CD4-positive, alpha-beta T cell treated with Interleukin-21 for 1 hour (primary cell): ENCODE data around the gene PCNP.
"Not testable (repeated sequence)": the region's sequence is repeated elsewhere in the genome, so short reads cannot be mapped to it uniquely, and the experiment has no call there.

Source experiments
- DNase-seq: peaks from one replicate; pipeline ENCODE4 v3.0.0-alpha.2; 2020

The PCNP gene

DNA sequence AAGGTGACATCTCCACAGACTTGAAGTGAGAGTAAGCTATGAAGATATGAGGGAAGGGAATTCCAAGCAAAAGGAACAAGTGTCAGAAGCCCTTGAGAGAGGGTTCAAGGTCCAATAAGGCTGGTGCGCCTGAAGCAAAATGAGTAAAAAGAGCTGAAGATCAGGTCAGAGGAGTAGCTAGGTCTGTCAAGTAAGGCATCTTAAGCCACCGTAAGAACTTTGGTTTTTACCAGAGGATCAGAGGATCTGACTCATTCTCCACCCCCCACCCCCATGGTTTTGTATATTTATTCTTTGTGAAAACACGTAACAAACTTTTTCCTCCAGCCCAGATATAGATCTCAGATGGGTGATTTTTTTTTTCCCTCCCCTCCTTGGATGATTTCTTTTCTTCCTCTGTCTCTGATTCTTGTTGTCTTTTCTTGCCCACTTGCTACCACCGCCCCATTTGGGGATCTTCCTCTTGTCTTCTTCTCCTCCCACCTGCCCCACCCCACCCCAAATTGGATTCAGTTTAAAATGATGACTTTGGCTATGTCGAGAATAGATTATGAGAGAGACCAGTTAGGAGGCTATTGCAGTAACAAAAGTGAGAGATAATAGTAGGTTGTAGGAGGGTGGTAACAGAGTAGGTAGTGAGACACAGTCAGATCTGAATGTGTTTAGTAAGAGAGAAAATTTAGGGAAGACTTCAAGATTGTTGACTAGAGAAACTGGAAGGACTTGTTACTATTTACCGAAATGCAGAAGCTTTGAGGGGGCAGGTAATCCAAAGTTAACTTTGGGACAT, 6.3 kb upstream of the PCNP start:
- DNase-seq: no peak

DNA sequence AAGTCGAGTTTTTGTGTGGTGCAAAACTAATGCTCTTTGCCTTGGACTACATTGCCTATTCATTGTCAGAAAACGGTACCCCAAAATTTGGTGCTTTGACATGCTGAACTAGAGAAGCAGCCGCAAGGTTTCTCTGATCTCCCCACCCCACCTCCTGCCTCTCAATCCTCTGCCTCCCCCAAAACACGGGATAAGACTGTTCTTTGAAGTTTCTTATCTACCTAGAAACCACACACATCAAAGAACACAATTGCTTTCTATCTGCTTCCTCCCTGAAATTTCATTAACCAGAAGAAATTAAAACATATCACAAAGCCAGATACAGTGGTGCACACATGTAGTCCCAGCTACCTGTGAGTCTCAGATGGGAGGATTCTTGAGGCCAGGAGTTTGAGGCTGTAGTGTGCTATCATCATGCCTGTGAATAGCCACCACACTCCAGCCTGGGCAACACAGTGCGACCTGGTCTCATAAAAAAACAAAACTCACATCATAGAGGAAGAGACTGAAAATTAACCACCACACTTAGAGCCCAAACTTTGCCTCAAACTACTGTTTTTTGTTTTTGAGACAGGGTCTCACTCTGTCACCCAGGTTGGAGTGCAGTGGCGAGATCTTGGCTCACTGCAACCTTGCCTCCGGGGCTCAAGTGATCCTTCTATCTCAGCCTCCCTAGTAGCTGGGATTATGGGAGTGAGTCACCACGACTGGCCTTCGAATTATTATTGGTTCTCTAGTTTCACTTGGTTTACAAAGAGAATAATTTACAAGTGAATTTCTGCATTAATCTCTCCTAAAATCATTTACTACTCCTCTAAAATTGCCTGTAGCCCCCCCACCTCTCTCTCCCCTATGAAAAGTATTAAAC, 2.7 kb upstream of the PCNP start:
- DNase-seq: peak; percentile 56

DNA sequence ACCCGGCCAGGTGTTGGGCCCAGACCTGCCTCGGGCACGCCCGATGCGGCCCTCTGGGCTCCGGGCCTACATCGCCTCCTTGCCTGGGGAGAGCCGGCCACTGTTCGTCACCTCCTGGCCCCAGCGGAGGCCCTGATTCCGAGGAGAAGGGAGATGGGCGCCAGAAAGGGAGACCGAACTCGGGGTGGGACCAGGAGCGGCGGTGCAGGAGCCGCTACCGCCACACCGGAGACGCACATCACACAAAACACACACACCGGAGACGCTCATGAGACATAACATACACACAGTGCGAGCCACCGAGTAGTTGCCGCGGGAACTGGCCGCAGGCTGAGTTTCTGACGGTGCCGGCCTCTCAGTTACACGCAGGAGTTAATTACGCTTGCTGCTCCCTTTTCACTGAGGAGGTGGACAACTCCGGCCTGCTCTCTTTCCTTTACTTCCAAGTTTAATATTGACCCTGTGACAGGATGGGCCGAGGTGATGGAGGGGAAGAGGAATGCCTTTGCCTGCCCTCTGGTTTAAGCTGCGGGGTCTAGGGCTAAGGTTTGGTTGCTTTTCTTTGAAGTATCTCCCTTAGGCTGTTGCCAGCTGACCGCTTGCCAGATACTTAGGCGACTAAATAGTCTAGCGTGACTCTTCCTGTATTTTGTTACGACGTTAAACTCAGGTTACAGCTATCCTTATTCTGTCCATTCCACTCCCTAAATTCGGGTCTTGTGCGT, 570 bp downstream of the PCNP start:
- DNase-seq: peak; percentile 69

DNA sequence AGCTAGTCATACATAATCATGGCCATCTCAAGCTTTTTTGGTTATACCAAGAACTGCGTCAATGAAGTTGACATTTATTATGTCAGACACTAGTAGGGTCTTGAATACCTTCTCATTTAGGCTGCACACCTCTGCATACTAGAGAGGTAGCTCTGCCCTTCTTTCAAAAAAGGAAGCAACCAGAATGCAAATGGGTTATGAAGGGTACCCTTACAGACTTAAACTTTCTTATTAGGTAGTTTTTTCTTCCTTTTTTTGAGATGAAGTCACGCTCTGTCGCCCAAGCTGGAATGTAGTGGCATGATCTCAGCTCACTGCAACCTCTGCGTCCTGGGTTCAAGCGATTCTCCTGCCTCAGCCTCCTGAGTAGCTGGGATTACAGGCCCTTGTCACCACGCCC, 3.3 kb downstream of the PCNP start:
- DNase-seq: no peak

DNA sequence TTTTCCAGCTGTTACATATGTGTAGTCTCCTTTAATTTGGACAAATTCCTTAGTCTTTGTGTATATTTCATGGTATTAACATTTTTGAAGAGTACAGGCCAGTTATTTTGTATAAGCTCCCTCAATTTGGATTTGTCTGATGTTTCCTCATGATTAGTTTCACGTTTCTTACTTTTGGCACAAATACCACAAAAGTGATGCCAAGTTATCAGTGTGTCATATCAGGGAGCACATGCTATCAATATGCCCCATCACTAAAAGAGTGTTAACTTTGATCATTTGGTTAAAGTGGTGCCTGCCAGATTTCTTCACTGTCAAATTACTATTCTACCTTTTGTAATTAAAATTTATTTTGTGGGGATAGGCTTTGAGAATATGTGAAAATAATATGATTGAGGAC, 14.6 kb downstream of the PCNP start:
- no peak for DNase-seq

DNA sequence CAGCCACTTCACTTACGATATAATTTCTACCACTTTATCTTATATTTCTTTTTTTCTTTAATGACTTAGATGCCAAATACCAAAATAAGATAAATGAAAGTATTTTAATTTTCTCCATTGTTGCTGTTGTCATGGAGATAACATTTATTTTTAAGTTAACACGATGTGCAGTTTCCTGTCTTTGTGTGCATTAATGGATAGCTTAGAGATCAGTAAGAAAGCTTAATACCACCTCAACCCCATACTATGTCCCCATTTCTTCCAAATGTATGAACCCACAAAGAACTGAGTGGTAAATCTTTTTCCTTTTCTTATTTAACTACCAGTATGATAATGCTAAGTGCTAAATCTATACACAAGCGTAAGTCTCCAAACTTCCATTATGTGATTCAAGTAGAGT, 17.1 kb downstream of the PCNP start:
- no peak for DNase-seq

DNA sequence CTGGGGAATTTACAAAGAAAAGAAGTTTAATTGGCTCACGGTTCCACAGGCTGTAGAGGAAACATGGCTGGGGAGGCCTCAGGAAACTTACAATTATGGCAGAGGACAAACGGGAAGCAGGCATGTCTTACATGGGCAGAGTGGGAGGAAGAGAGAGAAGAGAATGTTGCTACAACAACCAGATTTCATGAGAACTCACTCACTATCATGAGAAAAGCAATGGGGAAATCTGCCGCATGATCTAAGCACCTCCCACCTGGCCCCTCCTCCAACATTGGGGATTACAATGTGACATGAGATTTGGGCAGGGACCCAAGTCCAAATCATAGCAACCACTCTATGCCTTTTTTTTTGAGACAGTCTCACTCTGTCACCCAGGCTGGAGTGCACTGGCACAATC, 28.8 kb downstream of the PCNP start:
- DNase-seq: no peak

DNA sequence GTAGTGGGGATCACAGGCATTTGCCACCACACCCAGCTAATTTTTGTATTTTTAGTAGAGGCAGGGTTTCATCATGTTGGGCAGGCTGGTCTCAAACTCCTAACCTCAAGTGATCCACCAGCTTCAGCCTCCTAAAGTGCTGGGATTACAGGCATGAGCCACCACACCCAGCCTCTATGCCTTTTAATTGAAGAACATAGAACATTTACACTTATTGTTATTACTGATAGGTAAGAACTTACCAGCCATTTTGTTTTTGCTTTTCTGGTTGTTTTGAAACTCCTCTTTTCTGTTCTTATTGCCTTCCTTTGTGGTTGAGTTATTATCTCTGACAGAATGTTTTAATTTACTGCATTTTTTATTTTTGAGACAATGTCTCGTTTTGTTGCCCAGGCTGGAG, 29.2 kb downstream of the PCNP start:
- no peak for DNase-seq

DNA sequence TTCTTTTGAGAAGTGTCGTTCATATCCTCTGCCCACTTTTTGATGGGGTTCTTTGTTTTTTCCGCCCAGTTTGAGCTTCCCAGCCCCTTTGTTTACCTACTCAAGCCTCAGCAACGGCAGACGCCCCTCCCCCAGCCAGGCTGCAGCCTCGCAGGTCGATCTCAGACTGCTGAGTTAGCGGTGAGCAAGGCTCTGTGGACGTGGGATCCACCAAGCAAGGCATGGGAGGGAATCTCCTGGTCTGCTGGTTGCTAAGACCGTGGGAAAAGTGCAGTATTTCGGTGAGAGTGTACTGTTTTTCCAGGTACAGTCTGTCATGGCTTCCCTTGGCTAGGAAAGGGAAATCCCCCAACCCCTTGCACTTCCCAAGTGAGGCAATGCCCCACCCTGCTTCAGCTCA, 31.4 kb downstream of the PCNP start:
- DNase-seq: not testable (repeated sequence)

DNA sequence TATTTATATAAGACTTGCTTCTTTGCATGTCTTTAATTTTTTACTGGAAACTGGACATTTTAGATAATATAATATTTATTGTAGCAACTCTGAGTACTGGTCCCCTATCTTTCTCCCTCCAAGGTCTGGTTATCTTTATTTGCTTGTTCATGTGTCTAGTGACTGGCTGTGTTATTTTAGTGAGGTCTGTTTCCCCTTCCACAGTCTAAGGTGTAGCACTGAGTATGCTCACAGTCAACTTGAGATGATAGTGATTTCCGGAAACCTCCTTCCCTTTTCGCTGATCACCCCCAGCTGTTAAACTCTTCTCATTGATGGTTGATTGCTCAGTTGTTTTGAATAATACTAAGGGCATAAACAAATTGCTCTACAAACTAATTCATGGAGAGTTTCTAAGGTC, 37.0 kb downstream of the PCNP start:
- no peak for DNase-seq

DNA sequence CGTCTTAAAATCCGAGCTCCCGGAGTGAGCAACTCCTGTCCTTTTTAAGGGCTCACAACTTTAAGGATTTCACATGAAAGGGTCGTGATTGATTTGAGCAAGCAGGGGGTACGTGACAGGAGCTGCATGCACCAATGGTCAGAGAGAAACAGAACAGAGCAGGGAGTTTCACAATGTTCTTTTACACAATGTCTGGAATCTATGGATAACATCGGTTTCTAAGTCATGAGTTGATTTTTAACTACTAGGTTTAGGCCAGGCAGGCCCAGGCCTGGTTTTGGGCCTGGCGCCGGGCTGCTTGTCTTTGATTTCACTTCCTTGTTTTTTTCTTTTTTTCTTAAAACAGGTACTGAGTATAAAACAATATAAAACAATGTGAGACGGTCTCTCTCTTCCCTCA, 39.0 kb downstream of the PCNP start:
- DNase-seq: not testable (repeated sequence)

DNA sequence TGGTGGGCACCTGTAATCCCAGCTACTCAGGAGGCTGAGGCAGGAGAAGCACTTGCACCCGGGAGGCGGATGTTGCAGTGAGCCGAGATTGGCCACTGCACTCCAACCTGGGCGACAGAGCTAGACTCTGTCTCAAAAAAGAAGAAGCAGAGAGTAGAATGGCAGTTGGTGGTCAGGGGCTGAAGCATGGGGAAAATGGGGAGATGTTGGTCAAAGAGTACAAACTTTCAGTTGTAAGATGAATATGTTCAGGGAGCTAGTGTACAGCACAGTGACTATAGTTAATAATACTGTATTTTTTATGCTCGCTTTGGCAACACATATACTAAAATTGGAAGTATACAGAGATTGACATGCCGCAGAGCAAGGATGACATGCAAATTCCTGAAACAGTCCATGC, 41.5 kb downstream of the PCNP start:
- DNase-seq: no peak

DNA sequence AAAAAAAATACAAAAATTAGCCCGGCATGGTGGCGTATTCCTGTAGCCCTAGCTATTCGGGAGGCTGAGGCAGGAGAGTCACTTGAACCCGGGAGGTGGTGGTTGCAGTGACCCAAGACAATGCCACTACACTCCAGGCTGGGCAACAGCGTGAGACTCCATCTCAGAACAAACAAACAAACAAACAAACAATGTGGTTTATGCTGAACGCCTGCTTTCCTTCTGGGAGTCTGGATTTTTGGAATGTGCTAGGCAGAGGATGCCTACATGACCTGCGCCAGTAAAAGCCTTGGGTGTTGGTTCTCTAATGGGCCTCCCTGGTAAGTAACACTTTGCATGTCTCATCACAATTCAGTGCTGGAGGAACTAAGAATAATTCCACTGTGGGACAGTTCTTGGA, 43.5 kb downstream of the PCNP start:
- no peak for DNase-seq

DNA sequence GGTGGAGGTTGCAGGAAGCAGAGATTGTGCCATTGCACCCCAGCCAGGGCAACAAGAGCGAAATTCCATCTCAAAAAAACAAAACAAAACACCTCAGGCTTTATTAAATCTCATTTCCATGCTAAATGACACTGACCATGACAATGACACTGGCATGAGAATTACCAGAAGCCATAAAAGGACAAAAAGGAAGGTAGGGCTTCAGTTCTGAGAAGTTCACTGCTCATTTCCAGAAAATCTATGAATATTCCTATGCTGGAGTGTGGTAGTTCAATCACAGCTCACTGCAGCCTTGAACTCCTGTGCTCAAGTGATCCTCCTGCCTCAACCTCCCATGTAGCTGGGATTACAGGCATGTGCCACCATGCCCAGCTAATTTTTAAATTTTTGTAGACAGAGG, 44.7 kb downstream of the PCNP start:
- no peak for DNase-seq

DNA sequence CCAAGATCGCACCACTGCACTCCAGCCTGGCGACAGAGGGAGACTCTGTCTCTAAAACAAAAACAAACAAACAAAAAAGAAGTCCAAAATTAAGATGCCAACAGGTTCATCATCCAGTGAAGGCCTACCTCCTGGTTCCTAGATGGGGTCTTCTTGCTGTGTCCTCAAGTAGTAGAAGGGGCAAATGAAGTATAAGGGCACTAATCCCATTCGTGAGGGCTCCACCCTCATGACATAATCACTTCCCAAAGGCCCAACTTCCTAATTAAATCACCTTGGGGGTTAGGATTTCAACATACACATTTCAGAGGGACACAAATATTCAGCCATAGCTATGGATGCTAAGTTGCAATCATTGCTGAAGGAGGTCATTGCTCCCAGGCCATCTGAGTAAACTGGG, 45.8 kb downstream of the PCNP start:
- DNase-seq: no peak

DNA sequence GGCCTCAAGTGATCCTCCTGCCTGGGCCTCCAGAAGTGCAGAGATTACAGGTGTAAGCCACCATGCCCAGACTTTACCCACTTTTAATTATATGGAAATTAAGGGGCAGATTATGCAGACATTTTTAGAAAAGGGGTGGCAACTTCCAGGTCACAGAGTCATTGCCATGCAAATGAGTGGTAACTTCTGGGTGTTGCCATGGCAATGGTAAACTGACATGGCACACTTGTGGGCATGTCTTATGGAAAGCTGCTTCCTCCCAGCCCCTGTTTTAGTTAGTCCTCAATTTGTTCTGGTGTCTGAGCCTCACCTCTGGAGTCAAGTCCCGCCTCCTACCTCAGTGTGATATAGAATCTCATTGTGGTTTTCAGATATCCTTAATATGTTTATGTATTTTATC, 49.7 kb downstream of the PCNP start:
- no peak for DNase-seq

DNA sequence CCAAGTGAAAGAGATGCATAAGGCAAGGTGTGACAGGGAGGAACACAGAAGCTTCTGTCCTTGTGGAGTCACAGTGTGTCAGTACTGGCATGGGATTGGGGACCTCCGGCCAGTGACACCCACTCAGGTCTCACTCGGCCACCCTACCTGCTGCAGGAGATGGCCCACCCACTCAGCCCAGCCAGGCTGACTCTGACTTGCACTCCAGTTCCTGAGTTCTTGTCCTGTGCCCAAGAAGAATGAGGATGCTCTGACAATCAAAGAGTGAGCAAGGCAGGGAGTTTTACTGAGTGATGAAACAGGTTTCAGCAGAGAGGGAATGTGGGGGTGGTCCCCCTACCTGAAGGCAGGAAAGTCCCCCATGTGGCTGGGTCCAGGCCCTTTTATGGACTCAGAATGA, 50.9 kb downstream of the PCNP start:
- no peak for DNase-seq

DNA sequence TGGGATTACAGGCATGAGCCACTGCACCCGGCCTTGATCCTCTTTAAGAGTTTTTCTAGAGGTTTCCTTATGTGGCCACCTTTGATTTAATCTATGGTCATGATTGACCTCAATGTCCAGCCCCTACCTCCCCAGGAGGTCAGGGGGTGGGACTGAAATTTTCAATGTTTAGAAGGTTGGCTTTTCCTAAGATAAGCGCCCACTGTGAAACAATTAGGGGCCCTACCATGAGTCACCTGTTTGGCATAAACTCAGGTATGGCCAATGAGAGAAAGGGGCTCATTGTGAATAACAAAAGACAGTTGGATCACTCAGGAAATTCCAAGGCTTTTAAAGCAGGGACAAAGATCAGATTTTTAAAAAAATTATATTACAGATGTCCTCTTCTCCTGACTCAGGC, 51.9 kb downstream of the PCNP start:
- no peak for DNase-seq

DNA sequence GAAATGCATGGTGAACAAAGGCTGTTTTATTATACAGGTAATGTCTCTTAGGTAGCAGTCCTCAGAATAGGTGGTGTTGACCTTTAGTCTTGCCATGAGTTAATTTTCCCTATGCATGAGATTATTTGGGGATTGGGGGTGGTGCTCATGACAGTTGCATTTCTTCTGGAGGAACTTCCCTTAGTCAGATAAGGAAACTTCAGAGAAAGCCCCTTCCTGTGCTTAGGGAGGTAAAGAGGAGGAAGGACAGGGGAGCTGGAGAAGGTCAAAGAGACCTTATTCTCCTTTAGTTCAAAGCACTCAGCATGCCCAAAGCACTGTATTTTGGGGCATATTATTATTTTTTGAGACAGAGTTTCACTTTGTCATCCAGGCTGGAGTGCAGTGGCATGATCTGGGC, 55.2 kb downstream of the PCNP start:
- DNase-seq: no peak

DNA sequence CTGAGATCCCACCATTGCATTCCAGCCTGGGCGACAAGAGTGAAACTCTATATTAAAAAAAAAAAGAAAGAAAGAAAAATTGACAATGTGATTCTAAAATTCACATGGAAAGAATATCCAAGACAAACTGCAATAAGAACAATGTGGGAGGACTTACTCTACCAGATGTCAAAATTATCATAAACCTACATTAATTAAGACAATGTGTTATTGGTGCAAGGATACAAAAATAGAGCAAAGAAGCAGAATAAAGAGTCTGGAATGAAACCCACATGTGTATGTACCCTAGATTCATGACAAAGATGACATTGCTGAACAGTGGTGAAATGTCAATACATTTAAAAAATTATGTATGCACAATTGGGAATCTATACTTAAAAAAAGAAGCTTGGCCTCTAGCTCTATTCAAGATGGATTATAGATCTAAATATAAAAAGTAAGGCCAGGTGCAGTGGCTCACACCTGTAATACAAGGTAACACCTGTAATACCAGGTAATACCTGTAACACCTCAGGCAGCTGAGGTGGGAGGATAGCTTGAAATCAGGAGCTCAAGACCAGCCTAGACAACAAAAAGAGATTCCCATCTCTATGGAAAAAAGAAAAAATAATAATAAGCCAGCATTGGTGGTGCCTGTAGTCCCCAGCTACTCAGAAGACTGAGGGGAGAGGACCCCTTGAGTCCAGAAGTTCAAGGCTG, 57.3 kb downstream of the PCNP start:
- no peak for DNase-seq

DNA sequence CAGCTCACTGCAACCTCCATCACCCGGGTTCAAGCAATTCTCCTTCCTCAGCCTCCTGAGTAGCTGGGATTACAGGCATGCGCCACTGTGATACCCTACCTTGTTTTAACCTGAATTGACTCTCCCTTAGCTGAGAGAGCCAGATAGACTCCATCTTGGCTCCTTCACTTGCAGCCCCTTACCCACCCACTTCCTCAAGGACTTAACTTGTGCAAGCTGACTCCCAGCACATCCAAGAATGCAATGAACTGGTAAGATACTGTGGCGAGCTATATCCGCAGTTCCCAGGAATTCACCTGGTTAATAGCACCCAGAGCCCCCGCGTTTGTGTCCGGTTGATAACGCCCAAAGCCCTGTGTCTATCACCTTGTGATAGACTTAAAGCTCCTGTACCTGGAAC, 58.0 kb downstream of the PCNP start:
- not testable (repeated sequence) for DNase-seq

DNA sequence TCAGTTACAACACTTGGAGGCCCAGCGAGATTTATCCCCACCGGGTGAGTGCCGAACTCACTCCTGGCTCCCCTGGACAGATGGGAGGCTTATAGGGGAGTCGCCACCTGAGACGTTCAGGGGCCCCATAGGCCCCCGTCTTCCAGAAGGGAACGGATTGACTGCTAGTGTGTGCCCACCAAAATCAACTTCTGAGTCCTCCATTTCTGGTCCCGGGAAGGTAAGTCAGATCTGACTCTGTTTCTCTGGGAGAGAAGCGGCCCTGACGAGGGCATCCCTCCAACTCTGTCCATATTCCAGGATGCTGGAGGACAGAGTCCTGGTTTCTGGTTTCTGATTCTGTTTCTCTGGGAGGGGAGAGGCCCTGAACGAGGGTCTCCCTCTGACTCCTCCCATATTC, 58.6 kb downstream of the PCNP start:
- no peak for DNase-seq

DNA sequence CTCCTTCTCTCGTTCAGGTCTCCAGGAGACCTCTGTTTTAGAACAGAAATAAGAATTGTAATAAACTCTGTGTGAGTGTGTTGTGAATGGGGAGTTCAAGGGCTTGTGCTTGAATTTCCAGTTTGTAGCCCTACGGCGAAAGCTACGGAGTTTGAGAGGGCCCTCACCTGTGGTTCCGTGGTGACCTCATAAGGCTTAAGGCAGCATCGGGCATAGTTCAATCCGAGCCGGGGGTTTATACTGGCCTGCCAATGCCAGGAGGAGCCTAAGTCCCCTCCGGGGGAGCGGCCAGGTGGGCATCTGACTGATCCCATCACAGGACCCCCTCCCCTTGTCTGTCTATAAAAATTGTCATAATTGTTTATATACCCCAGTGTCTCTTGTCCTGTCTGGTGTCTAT, 59.2 kb downstream of the PCNP start:
- no peak for DNase-seq
